Embryonic facial prominence (tissue), 1 donor: ENCODE results near the gene PTGES3L.

Experiments used
- DNase-seq: peaks from one replicate; pipeline ENCODE4 v3.0.0-alpha.2; 2016; ENCODE audit errors: extremely low spot score

Gene PTGES3L

GRCh38 chr17:42979511-42980273, at the start of gene PTGES3L:
TSS of gene PTGES3L (minus strand) at chr17:42980080. CDS start at chr17:42980053, 27 bp downstream.
- DNase-seq, result peak; percentile 40

DNA sequence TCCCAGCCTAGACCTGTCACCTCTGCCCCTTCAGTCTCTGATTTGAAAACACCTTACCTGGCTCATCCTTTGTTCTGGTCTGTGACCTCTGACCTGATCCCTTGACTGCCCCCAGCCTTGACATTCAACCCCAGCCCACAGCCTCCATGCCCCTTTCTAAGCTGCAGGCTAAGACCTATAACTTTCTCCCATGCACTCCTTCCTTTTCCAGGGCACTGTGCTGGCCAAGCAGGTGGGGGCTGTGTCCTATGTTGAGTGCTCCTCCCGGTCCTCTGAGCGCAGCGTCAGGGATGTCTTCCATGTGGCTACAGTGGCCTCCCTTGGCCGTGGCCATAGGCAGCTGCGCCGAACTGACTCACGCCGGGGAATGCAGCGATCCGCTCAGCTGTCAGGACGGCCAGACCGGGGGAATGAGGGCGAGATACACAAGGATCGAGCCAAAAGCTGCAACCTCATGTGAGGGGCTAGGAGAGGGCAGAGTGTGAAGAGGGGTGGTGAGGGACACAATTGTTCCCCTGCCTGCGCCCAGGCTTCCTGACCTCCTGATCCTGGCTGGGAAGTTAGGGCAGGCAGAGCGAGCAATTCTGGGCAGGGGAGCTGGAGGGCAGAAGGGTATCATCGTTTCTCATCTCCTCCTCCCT, 48.5 kb upstream of the PTGES3L start:
- no peak for DNase-seq

DNA sequence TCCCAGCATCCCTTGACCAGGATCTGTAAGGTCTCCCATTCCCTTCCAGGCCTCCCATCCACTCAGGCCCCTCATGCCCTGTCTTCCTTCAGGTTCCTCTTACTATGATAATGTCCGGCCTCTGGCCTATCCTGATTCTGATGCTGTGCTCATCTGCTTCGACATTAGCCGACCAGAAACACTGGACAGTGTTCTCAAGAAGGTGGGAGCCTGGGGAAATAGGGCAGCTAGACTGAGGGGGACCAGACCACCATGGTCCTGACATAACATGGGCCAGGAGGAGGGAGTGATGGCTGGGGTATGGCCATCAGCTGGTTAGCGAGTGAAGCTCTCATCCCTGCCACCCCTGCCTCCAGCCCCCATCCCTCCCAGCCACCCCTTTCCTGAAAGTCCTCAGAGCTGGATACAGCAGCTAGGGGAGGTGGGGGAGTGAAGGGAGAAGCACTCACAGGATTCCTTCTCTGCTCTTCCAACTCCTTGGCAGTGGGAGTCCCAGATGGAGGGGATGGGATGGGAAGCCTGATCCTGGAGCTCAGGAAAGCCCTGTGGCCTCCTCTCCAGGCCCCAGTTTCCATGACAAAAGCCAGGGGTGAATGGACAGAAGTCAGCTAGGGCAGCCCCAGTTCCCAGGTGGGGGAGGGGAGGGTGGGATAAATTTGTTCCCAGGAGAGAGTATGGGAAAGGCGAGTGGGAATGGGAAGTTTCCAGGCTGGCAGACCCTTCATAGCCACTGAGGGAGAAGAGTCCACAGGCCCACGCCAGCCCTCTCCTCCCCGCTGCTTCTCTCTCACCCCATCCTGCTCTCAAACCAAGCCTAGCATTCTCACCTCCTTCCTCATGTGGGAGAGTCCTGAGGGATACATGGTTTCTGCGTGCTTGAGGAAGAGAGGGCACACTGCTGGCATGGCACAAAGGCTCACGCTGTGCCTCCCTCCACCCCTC, 47.5 kb upstream of the PTGES3L start:
- no peak for DNase-seq

DNA sequence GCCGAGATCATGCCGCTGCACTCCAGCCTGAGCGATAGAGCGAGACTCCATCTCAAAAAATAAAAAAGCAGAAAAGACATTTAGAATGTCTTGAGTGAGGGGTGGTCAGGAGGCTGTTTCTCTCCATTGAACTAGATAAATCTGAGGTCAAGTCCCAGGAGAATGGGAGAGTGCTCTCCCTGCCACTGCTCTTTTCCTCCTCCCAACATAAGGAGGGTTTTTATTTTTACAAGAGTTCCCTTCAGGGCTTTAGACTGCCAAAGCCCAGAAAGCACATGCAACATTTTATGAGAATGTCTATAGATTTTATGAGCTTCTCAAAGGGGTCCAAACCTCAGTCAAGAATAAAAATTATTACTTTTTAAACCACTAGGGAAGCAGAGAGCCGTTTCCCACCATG, 46.7 kb upstream of the PTGES3L start:
- DNase-seq, result no peak

DNA sequence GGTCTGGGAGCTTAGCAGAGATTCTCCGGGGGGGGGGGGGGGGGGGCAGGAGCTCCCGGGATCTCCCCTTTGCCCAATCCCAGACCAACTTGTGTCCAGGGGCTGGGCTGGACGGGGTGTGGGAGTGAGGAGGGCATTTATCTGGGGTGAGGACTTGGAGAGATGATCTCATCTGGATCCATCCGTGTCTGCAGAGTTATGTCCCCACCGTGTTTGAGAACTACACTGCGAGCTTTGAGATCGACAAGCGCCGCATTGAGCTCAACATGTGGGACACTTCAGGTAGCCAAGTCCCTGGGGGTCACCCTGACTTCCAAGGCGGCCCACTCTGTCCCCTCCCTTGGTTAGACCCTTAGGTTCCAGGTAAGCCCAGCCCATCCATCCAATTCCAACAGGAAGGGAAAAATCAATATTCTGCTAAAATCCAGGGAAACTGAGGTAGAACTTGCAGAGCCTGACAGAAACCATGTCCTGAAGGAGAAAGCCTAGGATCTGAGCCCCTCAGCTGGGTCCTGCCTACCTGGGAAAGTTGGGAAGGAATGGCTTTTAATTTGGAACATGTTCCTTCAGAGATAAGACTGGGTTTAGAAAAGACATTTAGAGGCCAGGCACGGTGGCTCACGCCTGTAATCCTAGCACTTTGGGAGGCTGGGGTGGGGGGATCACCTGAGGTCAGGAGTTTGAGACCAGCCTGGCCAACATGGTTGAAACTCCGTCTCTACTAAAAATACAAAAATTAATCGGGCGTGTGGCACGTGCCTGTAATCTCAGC, 46.1 kb upstream of the PTGES3L start:
- DNase-seq, result no peak

- DNase-seq, result no peak
Measured at GRCh38 chr17:43025290-43025657, 45.4 kb upstream of the PTGES3L start.

DNA sequence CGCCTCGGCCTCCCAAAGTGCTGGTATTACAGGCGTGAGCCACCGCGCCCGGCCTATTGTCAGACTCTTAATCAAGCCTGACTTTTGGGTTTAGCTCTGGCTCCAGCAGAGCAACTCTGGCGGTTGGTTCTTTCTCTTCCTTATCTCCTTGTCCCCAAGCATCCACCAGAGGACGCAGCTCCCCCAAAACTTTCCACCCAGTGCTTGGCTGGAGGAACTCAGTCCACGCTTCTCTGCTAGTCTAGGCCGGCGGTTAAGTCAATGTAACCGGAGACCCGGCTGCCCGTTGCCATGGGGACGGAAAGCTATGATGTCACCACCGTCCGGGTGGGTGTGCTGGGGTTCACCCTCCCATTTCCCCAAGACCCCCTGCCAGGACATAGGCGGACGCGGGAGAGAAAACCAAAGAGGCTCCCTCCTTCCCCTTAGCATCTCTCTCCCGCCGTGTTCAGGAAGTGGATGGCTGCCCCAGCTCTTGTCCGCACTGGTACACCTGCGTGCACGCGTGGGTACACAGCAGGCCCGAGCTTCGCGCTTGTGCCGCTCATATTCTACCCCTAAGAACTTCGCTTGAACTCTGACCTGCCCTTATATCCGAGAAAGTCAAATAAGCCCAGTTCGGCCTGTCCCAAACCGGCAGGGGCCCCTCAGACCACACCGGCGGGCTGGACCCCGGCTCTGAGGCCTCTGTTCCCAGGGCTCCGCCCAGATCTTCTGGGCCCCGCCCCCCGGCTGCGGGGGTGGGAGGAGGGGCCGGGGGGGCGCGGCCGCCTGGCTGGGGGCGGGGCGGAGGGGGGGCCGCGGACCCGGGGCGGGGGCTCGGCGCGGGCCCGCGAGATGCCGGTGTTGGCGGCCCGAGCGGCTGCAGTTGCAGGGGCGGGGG, 44.8 kb upstream of the PTGES3L start, which contains the start of gene RND2:
RND2 (plus strand) TSS at position 825 of the 883 bp plus-strand sequence. CDS start 117 bp downstream, outside the sequence.
- DNase-seq, result peak; percentile 93

GRCh38 chr17:43021741-43022512, 42.0 kb upstream of the PTGES3L start, which contains the start of gene VAT1:
TSS of gene VAT1 (minus strand) at chr17:43022385. CDS start at chr17:43022322, 63 bp downstream.
- peak; percentile 46 for DNase-seq

GRCh38 chr17:43020789-43021740, 41.2 kb upstream of the PTGES3L start:
- no peak for DNase-seq

- no peak for DNase-seq
Measured at GRCh38 chr17:43020030-43020621, 40.2 kb upstream of the PTGES3L start.

DNA sequence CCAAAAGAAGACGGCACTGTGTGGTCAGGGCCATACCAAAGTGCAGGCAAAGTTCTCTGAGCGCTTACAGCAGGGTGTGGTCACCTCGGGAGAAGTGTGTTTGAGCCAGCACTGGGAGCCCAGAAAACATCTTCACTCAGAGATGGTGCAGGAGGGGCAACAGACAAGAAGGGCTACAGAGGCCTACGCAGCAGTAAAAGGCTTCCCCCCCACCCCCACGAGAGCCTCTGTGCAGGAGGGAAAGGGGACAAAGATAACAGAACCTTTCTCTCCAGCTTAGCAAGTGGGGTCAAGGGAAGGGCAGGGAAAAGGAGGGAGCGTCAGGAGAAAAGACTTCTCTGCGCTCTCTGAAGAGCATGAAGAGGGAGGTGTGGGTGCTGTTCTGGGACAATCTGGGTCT, 39.5 kb upstream of the PTGES3L start:
- DNase-seq, result no peak

DNA sequence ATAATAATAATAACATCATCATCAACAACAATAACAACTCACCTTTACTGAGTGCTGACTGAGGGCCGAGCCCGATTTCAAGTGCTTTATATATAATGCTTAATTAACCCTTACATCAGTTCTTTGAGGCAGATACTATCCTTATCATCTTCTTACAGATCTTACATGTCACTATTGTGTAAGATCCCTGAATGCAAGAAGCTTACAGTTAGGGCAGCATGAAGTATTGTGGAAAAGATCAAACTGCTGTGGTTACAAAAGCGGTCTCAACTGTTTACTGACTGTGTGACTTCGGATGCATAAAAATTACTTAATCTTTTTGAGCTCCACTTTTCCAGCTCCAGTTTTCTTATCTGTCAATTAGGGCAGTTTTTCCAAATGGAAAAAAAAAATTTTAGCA, 39.1 kb upstream of the PTGES3L start:
- DNase-seq, result no peak

DNA sequence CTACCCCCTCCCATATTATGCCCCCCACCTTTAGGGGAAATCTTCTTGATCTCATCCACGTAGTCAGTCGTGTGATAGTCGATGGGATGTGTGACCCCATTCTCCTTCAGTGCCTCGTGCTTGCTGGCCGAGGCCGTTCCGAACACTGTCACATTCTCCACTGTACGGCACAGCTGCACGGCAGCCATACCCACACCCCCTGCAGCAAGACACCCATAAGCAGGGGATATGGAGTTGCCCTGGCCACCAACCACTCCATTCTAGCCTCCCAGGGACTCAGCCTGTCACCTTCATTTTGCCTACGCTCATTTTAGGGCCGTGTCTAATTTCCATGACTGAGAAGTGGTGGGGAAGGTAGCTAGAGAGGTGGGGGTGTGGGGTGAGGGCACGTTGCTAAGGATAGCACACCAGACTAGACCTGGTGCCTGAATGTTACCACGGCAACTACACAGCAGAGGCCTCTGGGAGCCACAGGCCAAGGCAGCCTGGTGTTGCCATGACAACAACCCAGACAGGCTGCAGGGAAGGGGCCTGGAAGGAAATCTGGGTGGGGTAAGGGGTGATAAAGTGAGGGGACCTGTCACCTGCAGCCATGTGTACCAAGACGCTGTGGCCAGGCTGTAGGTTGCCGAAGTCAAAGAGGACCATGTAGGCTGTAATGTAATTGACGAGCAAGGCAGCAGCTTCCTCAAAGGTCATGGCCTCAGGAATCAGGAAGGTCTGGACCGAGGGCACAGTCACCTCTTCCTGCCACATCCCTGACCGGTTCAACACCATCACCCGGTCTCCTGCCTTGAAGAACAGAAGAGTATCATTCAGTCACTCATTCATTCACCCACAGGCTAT, 38.4 kb upstream of the PTGES3L start:
- DNase-seq, result no peak

DNA sequence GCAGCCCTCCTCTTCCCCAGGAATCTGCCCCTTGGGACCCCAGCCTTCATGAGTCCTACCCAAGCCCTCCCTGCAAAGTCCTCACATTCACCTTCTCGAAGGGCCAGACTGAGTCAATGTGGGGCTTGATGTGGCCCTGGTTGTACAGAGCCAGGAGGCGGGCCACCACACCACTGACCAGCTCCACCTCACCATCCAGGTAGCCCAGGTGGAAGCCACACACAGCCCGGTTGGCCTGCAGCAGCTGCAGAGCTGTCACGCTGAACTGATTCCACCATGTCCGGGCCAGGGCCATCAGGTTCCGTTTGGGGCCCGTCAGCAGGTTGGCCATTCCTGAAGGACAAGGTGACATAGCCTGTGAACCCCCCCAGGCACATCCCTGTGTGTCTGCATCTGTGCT, 36.3 kb upstream of the PTGES3L start:
- DNase-seq, result no peak

DNA sequence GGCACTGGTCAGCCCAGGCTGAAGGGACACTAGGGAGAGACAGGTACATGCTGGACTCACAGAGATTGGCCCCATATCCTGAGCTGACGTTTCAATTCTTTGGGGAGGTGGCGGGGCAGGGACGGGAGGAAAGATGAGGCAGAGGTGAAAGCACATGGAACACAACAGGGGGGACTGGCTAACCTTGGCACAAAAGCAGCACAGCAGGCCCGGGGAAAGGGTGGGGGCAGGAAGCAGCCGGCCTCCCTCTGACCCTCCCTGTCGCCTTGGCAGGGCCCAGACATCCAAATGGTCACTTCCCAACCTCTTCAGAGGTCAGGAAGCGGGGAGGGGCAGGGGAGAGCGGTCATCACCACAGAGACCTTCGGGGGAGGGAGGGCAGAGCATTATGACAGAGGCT, 35.7 kb upstream of the PTGES3L start:
- DNase-seq, result no peak

DNA sequence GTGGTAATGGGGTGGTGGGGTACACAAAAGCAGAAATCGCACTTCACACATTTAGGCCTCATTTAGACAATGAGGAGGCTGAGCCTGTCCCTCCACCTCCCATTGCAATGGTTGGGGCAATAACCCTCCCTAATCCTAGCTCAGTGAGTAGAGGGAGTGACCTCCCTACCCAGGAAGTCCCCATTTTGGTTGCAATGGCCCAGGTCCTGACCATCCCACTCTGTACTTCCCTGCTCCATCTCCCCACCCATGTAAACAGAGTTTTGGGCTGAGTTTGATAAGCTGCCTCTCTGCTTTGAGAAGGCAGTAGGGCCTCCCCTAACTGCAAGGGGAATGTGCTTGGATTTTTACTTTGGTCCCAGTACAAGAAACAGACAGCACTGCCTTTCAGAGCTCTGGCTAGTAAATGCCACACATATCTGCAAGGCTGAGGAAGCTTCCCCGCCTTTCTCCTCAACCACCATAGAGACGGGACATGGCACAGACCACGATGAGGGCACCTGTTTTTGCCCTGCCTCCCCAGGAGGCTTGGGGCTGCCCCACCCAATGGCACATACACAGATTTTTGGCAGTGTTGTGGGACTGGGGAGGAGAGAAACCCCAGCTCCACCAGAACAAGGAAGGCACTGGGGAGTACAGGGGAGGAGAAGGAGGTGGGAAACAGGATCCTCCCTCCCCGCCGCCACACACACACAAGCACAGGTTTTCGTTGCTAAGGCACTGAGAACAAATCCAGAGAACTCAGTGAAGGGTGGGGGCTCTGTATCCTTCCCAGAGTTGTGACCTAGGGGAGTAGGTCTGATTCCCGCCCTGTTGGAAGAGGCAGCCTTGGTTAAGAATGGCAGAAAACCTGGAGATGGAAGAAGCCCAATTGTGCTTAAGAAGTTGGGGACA, 35.0 kb upstream of the PTGES3L start:
- no peak for DNase-seq
